Inflammatory macrophage treated with lipopolysaccharide for 1 hour (primary cell): ENCODE data around the gene MYH14.
"Not testable (repeated sequence)": the region's sequence is repeated elsewhere in the genome, so short reads cannot be mapped to it uniquely, and the experiment has no call there.

Experiments
- DNase-seq, 2 donors: peaks; one replicate each; pipeline ENCODE4 v3.0.0-alpha.2; 2020 to 2022

MYH14 gene

GRCh38 chr19:50322931-50323781 lies 119.7 kb downstream of the MYH14 start:
- DNase-seq: no peak

GRCh38 chr19:50323782-50324133 lies 120.3 kb downstream of the MYH14 start:
- DNase-seq: no peak

- DNase-seq: no peak
These were observed 120.9 kb downstream of the MYH14 start for GRCh38 chr19:50324331-50324730.

GRCh38 chr19:50325310-50326100 lies 122.1 kb downstream of the MYH14 start:
- peak; percentile 54 to 88 for DNase-seq

- no peak for DNase-seq
These were observed 122.8 kb downstream of the MYH14 start for GRCh38 chr19:50326101-50326664.

GRCh38 chr19:50327013-50327412 lies 123.6 kb downstream of the MYH14 start:
- DNase-seq: no peak

- DNase-seq: no peak
These were observed 124.2 kb downstream of the MYH14 start for GRCh38 chr19:50327461-50328223.

GRCh38 chr19:50328224-50328872 lies 124.9 kb downstream of the MYH14 start:
- peak in 1 of 2 donors; percentile 51 for DNase-seq

GRCh38 chr19:50328873-50329145 lies 125.4 kb downstream of the MYH14 start:
- no peak for DNase-seq

GRCh38 chr19:50329146-50329925 lies 125.9 kb downstream of the MYH14 start, which contains the start of gene KCNC3:
Gene KCNC3, minus strand, starts transcription at chr19:50329377. Its CDS starts 295 bp downstream, at chr19:50329082.
- DNase-seq: peak; percentile 99 to 100

- not testable (repeated sequence) for DNase-seq
These were observed 126.5 kb downstream of the MYH14 start for GRCh38 chr19:50329926-50330294.

GRCh38 chr19:50330365-50331078 lies 127.1 kb downstream of the MYH14 start:
- DNase-seq: peak; percentile 80 to 87

GRCh38 chr19:50331221-50331993 lies 128.0 kb downstream of the MYH14 start:
- DNase-seq: no peak

- no peak for DNase-seq
These were observed 128.5 kb downstream of the MYH14 start for GRCh38 chr19:50331994-50332243.

GRCh38 chr19:50332244-50333038 lies 129.0 kb downstream of the MYH14 start:
- peak in 1 of 2 donors; percentile 42 for DNase-seq

- peak; percentile 92 to 94 for DNase-seq
These were observed 129.9 kb downstream of the MYH14 start for GRCh38 chr19:50333235-50333736.

- peak in 1 of 2 donors; percentile 92 for DNase-seq
These were observed 130.6 kb downstream of the MYH14 start for GRCh38 chr19:50333737-50334617.

- DNase-seq: no peak
These were observed 131.5 kb downstream of the MYH14 start for GRCh38 chr19:50334741-50335421.
